Neural cell (in vitro differentiated cells): ENCODE results near the gene PROZ. TPM values are rescaled to one million over a fixed set of nuclear protein-coding genes. Genes with fewer than 3 reads are reported as not detected.

Experiments
- H2AFZ ChIP-seq: fragments of 200-600, 300-800 bp; sonication (generic), shearing (Covaris generic); 2 replicates; pipeline ENCODE4 v1.6.0; 2014; ENCODE audit warnings: low read depth, mild to moderate bottlenecking, antibody characterized with exemption, low read length, moderate library complexity
- H3F3A ChIP-seq: fragments of 200-600 bp; shearing (Covaris generic); 2 replicates; pipeline ENCODE4 v1.6.1; 2016; ENCODE audit warnings: mild to moderate bottlenecking, moderate library complexity, mixed read lengths, antibody characterized with exemption, low read length; ENCODE audit not compliant: insufficient read depth, poor library complexity, severe bottlenecking
- H3K27ac ChIP-seq: fragments of 200-600, 300-800 bp; sonication (generic), shearing (Covaris generic); 2 replicates; pipeline ENCODE4 v1.5.1; 2014; ENCODE audit warnings: mild to moderate bottlenecking, low read length, moderate library complexity
- H3K27me3 ChIP-seq: fragments of 300-800, 200-600 bp; sonication (generic), shearing (Covaris generic); 2 replicates; pipeline ENCODE4 v1.6.0; 2014; ENCODE audit warnings: mild to moderate bottlenecking, low read depth, low read length, moderate library complexity; ENCODE audit not compliant: insufficient read depth
- H3K36me3 ChIP-seq: fragments of 300-800, 200-600 bp; sonication (generic), shearing (Covaris generic); 2 replicates; pipeline ENCODE4 v1.5.1; 2014; ENCODE audit warnings: mild to moderate bottlenecking, antibody characterized with exemption, low read length, moderate library complexity; ENCODE audit not compliant: insufficient read depth
- H3K4me2 ChIP-seq: fragments of 300-800, 200-600 bp; sonication (generic), shearing (Covaris generic); 2 replicates; pipeline ENCODE4 v1.6.0; 2014; ENCODE audit warnings: mild to moderate bottlenecking, low read length
- H3K4me3 ChIP-seq: fragments of 300-800, 200-600 bp; sonication (generic), shearing (Covaris generic); 2 replicates; pipeline ENCODE4 v1.5.1; 2014; ENCODE audit warnings: mild to moderate bottlenecking, low read length, moderate library complexity
- H3K79me2 ChIP-seq: fragments of 200-600 bp; shearing (Covaris generic); replicated peaks from 2 replicates; pipeline ENCODE4 v1.6.0; 2014; ENCODE audit warnings: mild to moderate bottlenecking, low read length, moderate library complexity; ENCODE audit not compliant: insufficient read depth
- H3K9ac ChIP-seq: fragments of 300-800, 200-600 bp; sonication (generic), shearing (Covaris generic); 2 replicates; pipeline ENCODE4 v1.6.1; 2016; ENCODE audit warnings: mild to moderate bottlenecking, low read length, mixed read lengths
- H3K9me2 ChIP-seq: fragments of 200-600 bp; shearing (Covaris generic); 2 replicates; pipeline ENCODE4 v1.6.1; 2016; ENCODE audit warnings: mild to moderate bottlenecking, low read length, mixed read lengths; ENCODE audit not compliant: insufficient read depth
- H3K9me3 ChIP-seq: fragments of 200-600, 300-800 bp; sonication (generic), shearing (Covaris generic); 2 replicates; pipeline ENCODE4 v1.6.1; 2016; ENCODE audit warnings: mild to moderate bottlenecking, mixed run types, low read length, moderate library complexity, mixed read lengths
- H4K20me1 ChIP-seq: fragments of 200-600 bp; shearing (Covaris generic); 2 replicates; pipeline ENCODE4 v1.6.1; 2016; ENCODE audit warnings: mild to moderate bottlenecking, mixed run types; ENCODE audit not compliant: insufficient read depth
- CTCF ChIP-seq: fragments of 450-650 bp; IDR thresholded peaks from 2 replicates; pipeline ENCODE4 v1.5.1; 2014; ENCODE audit warnings: antibody characterized with exemption, mild to moderate bottlenecking, moderate library complexity; ENCODE audit not compliant: poor library complexity, severe bottlenecking
- EP300 ChIP-seq: fragments of 450-650 bp; conservative IDR thresholded peaks from 2 replicates; pipeline ENCODE4 v1.6.1; 2014; ENCODE audit warnings: antibody characterized with exemption, mild to moderate bottlenecking, moderate library complexity; ENCODE audit not compliant: poor library complexity, severe bottlenecking
- EZH2 ChIP-seq: fragments of 200-600, 300-800 bp; shearing (Covaris generic), sonication (generic); IDR thresholded peaks from 2 replicates; pipeline ENCODE4 v1.6.1; 2014; ENCODE audit warnings: antibody characterized with exemption, low read length, borderline replicate concordance, mild to moderate bottlenecking; ENCODE audit not compliant: insufficient read depth, poor library complexity, severe bottlenecking
- MXI1 ChIP-seq: fragments of 450-650 bp; conservative IDR thresholded peaks from 2 replicates; pipeline ENCODE4 v1.6.1; 2014; ENCODE audit warnings: antibody characterized with exemption, mild to moderate bottlenecking; ENCODE audit not compliant: poor library complexity, severe bottlenecking
- POLR2AphosphoS5 ChIP-seq: IDR thresholded peaks from 2 replicates; pipeline ENCODE4 v1.6.1; 2012
- RAD21 ChIP-seq: fragments of 450-650 bp; conservative IDR thresholded peaks from 2 replicates; pipeline ENCODE4 v1.6.1; 2014; ENCODE audit warnings: antibody characterized with exemption, mild to moderate bottlenecking, moderate library complexity
- REST ChIP-seq: IDR thresholded peaks from 2 replicates; pipeline ENCODE4 v1.6.1; 2012; ENCODE audit warnings: borderline replicate concordance
- SMC3 ChIP-seq: fragments of 450-650 bp; conservative IDR thresholded peaks from 2 replicates; pipeline ENCODE4 v1.6.1; 2014; ENCODE audit warnings: antibody characterized with exemption, mild to moderate bottlenecking, moderate library complexity; ENCODE audit not compliant: poor library complexity
- TAF1 ChIP-seq: IDR thresholded peaks from 2 replicates; pipeline ENCODE4 v1.6.1; 2012; ENCODE audit warnings: low read depth
- polyA plus RNA-seq: library from polyadenylated mRNA; depleted of rRNA; stranded (reverse); fragments of >200 nt; gene quantifications from 2 replicates; pipeline ENCODE4 v1.2.3, GENCODE V29; 2014

Gene PROZ
- polyA plus RNA-seq, 1 donor from 2014 or later: not detected

- H3K79me2 ChIP-seq: no peaks in the 10 kb centered on the region
- no peaks in the 10 kb centered on the region for H3K9me2 ChIP-seq
Observed at GRCh38 chr13:113172419-113172926, 14.0 kb downstream of the PROZ start.

GRCh38 chr13:113176280-113176679 is 17.8 kb downstream of the PROZ start:
- no peaks in the 10 kb centered on the region for H3K9me3 ChIP-seq
- no peak overlapping the region for H3K4me3 ChIP-seq
- H3K9me2 ChIP-seq: no peaks in the 10 kb centered on the region
- no peak overlapping the region for H3K9ac ChIP-seq
- no peak overlapping the region for H3K27ac ChIP-seq
- H3K4me2 ChIP-seq: no peak overlapping the region
- H3F3A ChIP-seq: no peaks in the 10 kb centered on the region
- H2AFZ ChIP-seq: no peak overlapping the region
- no peaks in the 10 kb centered on the region for H4K20me1 ChIP-seq
- H3K27me3 ChIP-seq: no peaks in the 10 kb centered on the region
- no peaks in the 10 kb centered on the region for H3K79me2 ChIP-seq
- no peaks in the 10 kb centered on the region for H3K36me3 ChIP-seq
- TF ChIP-seq CTCF (no peak), TAF1 (no peak), MXI1 (no peak), RAD21 (no peak), EP300 (no peak), POLR2AphosphoS5 (no peak), SMC3 (no peak), EZH2 (no peak)

More at GRCh38 chr13:113172419-113172926, 14.0 kb downstream of the PROZ start:
- no peak overlapping the region for H3K27ac ChIP-seq
- no peaks in the 10 kb centered on the region for H3K36me3 ChIP-seq
- no peak for TF ChIP-seq POLR2AphosphoS5
- no peak for TF ChIP-seq EZH2
- TF ChIP-seq EP300: no peak
- TF ChIP-seq TAF1: no peak
- no peak for TF ChIP-seq MXI1
- no peak for TF ChIP-seq RAD21
- no peak for TF ChIP-seq REST
- TF ChIP-seq CTCF: no peak
- no peak for TF ChIP-seq SMC3
- H2AFZ ChIP-seq: no peak overlapping the region
- H3K27me3 ChIP-seq: no peaks in the 10 kb centered on the region
- H3K4me2 ChIP-seq: no peak overlapping the region
- H3K4me3 ChIP-seq: no peak overlapping the region
- no peaks in the 10 kb centered on the region for H4K20me1 ChIP-seq
- H3F3A ChIP-seq: no peaks in the 10 kb centered on the region
- no peak overlapping the region for H3K9ac ChIP-seq
- H3K9me3 ChIP-seq: no peaks in the 10 kb centered on the region
